ENCODE data around the gene SP5.
"Not testable (repeated sequence)": the region's sequence is repeated elsewhere in the genome, so short reads cannot be mapped to it uniquely, and the experiment has no call there.

SP5 gene

DNA sequence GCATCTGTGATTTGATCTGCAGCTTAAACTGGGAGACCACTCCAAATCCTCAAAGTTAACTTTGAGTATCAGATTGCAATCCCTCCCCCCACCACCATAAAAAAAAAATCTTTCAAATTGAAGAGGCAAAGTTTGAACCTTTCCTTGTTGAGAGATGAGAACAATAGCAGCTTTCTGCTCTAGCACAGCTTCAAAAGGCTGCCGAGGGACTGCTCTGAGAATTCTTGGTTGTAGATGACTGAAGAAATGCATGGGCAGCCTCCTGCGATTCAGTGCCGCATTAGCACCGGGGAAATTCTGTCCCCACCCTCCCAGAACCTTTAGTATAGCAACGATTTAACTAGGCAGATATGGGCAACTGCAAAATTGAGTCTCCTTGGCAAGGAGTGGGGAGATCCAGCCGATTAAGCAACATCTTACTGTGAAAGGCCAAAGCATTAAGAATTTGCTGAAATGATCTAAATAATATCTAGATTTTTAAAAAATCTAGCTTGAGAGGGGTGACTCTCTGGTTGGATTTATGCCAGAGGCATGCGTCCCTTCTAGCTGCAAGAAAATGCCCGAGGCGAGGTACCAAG is 3.9 kb upstream of the SP5 start:
- DNase-seq (ENCODE audit: low read depth), result no peak

DNA sequence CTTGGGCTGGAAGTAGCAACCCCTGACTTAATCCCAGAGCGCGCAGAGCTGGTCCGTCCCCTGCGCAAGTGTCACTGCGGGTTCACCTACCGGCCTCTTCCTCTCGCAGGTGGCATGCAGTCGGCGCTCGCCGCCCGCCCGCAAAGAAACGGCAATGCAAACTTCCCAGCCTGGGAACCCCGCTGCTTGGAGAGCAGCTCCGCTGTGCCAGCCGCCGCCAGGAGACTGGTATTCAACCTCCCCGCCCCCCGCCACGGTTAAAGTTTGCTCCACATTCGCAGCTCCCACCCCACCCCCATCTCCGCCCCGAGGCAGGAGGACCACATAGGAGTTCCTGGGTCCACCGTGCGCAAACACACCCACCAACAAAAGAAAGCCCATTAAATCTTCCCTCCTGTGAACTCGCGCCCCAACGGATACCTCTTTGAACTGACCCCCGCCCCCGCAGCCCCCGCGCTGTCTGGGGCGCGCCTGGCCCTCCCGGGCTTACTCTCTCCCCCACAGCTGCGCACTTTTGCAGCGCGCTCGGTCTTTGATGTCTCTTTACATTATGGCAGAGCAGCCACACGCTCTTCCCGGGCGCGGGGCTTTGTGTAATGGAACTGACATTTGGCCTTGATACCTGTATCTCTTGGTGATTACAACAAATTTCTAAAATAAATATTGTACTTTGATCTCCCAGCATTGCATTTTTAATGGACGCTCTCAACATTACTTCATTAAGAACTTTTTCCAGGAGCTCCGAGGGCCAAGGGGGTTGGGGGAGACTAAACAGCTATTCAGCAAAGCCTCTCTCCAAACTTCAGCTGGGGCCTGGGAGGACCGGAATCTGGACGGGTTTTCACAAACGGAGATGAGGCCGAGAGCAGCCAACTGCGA is 3.1 kb upstream of the SP5 start:
- DNase-seq (ENCODE audit: low read depth), result no peak

DNA sequence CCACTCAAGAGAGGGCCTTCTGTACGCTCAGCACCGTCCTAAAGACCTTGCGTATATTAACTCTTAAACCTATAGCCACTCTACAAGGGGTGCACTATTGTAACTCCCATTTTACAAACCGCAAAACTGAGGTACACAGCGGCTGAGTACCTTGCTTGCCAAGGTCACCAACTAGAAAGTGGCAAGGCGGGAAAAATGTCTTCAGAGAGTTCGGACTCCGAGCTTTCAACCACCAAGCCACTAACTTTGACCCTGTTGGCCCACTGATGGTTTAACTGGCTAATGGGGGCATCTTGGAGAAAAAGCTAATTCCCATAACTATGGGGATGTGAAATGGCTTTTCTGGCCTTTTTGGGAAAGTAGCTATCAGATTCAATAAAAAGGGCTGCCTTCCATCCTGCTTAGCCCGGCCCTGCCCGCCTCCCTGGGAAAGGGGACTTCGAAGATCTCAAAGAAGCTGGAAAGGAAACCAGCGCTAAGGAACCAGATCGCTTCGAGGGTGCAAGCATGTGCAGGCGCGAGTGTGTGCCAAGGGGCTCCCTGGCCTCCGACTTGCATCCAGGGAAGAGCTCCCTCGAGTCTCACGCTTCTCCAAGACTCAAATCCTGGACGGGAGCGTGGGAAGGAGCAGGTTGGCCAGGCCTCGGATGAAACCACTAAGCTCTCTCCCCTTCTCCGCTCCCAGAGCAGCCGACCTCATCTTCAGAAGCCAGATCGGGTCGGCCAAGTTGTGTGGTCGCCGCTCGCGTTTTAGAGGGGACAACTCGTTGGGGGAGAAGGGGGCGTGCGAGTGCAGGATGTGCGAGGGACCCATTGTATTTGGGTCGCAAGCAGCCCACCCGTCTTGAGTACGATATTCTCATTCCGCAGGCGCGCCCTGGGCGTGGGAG is 2.2 kb upstream of the SP5 start:
- no peak for DNase-seq (ENCODE audit: low read depth)

DNA sequence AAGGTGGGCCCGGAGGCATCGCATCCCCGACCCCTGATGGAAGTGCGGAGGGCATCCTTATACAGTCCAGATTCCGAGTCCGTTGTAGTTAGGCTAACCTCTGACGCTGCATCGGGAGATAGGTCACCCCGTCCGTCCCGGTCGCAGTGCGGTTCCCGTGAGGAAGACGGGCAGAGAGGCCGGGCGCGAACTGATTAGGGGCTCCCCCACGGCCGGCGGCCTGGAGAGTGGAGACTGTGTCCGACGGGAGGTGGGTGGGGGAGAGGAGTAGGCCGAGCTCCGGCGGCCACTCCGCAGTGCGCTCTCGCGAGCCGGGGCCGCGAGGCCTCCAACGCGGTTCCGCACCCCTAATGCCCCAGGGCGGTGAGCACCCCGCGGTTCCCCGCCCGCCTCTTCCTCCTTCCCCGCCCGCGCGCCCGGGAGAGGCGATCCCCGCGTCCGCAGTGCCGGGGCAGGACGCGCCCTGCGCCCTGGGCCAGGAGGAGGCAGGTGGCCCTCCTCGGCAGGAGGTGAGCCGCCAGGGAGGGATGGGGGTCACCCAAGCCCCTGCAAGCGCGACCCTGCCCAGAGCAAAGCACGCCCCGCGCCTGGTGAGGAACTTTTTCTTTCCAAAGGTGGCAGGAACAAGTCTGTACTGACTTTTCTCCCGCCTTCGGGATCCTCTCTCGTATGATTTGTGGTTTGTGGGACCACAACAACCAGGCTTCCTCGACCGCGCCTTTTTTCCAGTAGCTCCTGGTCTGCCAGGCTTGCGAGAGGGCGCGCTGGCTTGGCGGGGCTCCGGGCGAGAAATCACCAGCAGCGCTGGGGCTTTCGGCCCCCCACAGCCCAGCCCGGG is 1.4 kb upstream of the SP5 start:
- DNase-seq (ENCODE audit: low read depth), result no peak

DNA sequence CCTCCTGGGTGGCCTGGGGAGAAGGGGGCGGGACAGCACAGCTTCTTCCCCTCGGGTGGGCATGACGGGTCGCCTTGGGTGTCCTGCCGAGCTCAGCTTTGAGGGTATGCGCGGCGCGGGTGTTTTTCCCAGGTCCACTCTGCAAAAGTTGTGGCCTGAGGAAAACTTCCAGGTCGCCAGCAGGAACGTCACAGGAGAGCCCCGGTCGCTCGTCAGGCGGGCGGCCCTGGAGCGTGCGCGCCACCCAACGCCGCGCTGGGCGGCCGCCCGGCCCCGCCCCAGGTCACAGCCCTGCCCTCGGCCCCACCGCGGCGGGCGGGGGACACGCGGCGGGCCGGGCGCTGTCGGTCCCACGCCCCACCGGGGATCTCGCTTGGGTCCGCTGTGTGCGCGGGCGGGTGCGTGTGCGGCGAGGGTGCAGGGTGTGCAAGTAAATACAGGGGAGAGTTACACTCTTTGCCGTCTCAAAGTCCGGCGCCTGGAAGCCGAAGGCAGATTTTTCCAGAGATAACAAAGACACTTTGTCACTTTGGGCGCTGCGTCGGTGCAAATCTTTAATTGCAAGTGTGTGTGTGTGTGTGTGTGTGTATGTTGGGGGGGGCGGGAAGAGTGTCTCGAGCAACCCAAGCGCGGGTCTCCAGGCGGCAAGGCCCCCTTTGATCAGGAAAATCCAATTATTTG is 616 bp upstream of the SP5 start:
- no peak for DNase-seq (ENCODE audit: low read depth)

DNA sequence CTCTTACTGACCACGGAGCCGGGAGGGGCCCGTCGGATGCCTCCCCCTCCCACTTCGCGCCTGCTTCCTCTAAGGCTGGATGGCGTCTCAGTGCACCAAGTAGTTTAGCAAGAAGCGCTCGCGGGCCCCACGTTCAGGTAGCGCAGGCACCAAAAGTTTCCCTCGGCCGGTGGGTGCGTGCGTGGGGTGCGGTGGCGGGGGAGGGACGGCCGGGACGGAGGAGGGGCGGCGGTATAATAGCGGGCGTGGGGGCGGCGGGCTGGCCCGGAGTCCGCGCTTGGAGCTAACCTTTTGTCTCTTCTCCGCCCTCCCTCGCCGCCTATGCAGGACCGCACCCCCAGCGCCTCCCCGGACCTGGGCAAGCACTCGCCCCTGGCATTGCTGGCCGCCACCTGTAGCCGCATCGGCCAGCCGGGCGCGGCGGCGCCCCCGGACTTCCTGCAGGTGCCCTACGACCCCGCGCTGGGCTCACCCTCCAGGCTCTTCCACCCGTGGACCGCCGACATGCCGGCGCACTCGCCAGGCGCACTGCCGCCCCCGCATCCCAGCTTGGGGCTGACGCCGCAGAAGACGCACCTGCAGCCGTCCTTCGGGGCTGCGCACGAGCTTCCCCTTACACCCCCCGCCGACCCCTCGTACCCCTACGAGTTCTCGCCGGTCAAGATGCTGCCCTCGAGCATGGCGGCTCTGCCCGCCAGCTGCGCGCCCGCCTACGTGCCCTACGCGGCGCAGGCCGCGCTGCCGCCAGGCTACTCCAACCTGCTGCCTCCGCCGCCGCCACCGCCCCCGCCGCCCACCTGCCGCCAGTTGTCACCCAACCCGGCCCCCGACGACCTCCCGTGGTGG is 1.0 kb downstream of the SP5 start:
- no peak for DNase-seq (ENCODE audit: low read depth)

DNA sequence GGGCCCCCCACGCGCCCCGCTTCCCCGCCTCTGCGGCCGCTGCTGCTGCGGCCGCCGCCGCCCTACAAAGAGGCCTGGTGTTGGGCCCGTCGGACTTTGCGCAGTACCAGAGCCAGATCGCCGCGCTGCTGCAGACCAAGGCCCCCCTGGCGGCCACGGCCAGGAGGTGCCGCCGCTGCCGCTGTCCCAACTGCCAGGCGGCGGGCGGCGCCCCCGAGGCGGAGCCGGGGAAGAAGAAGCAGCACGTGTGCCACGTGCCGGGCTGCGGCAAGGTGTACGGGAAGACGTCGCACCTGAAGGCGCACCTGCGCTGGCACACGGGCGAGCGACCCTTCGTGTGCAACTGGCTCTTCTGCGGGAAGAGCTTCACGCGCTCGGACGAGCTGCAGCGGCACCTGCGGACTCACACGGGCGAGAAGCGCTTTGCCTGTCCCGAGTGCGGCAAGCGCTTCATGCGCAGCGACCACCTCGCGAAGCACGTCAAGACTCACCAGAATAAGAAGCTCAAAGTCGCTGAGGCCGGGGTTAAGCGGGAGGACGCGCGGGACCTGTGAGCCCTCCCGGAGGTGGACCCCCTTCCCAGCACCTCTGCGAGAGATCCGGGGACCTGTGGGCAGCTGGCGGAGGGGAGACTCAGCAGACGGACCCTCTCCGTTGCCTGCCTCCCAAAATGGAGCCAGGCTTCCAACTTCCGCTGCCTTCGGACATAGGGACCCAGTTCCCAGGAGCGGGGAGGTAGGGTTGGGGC is 1.9 kb downstream of the SP5 start:
- DNase-seq (ENCODE audit: low read depth), result no peak

DNA sequence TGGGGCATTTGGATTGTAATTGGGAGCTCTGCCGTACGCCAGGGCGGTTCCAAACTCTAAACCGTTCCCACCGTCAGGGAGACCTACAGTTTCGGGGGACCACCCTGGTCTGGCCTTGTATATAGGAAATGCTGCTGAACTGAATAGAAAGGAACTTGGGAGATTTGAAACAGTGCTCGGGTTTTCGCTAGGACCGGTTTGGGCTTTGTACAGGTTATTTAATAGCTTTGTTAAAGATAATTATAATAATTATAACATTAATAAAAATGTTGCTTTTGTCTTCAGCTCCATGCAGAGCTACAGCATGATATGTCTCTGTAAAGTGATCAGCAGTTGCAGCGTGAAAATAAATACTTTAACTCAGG is 2.4 kb downstream of the SP5 start:
- no peak for DNase-seq (ENCODE audit: low read depth)

DNA sequence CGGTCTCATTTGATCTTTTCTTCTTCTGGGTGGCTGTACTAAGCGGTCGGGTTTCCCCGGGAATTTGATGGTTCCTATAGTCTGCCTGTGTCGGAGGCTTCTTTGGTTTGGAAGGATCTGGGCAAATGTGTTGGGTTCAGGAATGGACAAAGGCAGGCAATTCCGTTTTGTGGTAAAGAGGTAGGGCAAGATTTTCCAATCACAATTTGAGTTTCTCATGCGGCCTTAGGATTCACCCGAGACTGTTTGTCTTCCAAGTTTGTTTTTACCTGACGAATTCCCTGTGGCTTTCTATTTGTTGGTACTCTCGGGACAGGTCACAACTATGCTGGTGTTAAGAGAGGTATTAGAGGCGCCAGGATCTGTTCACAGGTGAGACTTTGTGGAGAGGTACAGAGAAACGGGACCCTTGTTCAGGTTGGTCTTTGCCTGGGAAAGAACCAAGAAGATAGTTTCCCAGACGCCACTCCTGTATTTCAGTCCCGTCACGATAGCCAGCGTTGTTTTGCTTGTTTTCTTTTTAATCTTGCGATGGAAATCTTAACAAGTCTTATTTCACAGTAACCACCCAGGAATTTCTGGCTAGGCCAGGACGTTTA is 3.0 kb downstream of the SP5 start:
- DNase-seq (ENCODE audit: low read depth), result no peak

DNA sequence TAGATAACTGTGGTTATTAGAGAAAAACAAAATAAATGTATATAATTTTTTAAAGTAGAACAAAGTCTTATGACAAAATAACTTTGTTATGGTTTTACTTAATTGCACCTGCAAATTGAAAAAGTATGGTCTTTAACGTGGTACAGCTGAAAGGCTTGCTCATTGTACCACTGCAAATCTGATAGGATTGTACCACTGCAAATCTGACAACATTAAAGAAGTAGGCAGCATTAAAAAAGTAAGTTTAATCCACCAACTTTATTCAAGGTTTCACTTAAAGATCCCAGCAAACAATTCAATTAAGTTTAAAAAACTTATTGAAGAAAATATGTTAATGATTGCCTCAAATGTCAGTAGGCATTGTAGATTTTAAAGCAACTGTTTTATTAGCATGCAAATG is 4.7 kb downstream of the SP5 start:
- no peak for DNase-seq (ENCODE audit: low read depth)

DNA sequence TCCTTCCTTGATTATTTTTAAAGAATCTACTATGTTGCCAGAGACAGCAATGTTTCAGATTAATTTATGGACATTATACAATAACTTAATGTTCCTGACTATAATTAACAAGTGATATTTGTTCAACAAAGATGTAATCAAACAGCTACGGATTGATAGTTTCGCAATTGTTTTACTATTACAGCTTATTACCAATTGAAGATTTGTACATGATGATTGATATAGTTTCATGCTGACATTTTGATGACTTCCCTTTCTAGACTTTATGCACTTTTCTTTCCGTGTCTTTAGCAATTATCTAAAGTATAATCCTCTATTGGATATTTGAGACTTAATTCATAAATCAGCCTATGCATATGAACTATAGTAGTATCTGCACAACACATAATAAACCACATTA is 6.5 kb downstream of the SP5 start:
- DNase-seq (ENCODE audit: low read depth), result no peak

DNA sequence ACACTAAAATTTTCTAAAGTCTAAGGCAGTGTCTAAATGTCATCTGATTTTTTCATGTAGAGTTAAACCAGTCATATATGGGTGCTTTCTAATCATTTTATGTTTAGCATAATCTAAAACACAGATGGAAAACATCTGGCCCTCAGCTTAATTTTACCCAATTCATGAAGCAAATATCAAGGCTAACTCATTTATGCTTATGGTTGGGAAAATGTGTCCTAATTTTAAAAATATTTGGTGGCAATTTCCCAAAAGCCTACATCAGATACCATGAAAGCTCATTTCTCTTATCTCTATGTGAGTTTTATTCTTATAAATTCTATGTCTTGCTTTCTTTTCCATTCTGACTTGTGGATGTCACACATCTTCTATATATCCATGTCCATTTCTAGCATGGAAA is 7.2 kb downstream of the SP5 start:
- DNase-seq (ENCODE audit: low read depth), result no peak

DNA sequence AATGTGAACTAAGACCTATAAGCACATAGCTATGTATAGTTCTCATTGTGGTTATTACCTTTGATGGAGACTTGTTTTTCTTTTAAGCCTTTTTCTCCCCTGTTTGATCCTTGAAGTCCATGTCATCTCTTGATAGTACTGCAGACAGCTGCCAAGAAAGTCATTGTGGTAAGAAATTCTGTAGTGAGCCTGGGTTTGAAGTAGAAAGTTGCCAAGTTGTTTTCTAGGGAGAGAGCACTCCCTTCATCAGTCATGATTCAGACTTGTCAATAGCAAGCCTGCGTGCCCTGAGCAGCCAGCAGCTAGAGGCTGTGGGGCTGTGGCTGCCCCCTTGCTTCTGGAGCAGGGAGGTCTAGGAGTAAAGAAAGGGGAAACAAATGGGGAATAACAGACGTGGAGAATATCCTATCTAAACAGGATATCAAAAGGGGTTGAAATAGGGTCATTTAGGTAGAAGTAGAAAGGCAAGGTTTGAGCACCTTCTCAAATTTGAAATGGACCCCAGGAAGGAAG is 8.4 kb downstream of the SP5 start:
- no peak for DNase-seq (ENCODE audit: low read depth)

DNA sequence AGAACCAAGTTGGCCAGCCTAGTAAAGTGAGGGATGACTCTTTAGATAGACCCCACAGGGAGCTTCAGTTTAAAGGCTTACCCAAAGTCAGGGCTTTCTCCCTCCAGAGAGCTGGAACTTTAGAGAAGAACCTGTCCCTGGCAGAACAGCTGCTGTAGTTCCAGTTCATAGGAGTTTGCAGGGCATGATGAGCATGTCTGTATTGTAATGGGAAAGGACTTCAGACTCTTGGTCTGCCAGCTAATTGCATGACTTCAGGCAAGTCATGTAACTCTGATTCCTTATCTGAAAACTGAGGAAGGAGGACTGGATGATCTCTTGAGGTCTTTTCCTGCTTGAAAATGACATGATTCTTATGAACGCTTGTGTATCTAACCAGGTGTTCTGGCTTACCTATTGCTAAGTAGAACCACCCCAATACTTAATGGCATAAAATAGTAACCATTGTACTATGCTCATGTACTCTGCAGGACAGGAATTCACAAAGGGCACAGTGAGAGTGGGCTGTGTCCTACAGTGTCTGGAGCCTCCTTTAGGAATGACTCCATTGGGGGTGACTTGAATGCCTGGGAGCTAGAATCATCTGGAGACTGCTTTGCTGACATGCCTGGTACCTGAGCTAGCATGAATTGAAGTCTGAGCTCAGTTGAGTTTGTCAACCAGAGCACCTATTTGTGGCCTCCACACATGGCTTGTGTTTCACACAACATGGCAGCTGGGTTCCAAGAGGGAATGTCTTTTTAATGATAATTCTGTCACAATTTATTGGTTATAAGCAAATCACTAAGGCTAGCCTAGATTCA is 18.9 kb downstream of the SP5 start:
- DNase-seq (ENCODE audit: low read depth), result no peak

DNA sequence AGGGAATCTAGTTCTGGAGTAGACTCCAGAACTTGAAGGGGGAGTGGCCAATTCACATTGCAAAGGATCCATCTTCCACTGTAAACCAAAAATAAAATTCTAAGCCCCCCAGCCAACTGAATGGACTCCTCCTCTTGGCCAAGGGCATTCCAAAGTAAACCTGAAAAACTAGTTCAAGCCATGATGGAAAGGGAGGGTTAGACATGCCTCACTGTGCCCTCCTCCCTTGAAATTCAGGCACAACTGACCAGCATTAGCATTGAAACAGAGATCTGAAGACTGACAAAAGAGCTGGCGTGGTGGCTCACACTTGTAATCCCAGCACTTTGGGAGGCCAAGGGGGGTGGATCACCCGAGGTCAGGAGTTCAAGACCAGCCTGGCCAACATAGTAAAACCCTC is 19.5 kb downstream of the SP5 start:
- DNase-seq (ENCODE audit: low read depth), result not testable (repeated sequence)

DNA sequence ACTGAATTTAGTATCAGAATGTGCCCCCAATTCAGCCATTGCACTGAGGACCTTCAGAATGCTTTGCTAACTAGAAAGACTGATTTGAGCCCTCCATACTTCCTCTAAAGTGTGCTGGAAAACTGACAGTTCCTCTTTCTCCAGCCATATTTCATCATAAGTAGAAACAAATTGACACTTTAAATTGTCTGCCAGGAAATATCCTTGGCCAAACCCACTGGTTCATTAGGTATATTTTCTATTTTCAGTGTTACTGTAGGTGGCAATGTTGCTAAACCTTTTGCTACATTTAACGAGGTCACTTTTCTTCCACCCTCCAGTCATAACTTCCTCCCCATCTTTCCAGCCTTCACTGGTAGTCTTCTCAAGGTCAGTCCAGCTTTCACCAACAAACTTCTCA is 21.5 kb downstream of the SP5 start:
- no peak for DNase-seq (ENCODE audit: low read depth)

DNA sequence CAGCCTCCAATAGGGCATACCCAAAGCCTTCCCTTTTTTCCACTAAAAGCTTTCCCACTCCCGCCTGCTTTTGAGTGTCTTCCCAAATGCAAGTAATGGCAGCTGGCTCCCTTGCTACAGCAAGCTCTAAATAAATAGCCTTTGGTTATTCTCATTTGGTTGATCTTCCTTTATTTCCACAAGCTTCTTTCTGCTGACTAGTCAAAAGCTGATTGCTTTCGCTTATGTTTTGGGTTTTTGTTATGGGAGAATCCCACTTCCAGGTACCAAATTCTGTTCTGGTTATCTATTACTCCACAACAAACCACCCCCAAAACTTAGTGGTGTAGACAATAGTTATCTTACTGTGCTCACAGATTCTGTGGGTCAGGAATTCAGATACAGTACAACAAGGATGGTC is 22.3 kb downstream of the SP5 start:
- no peak for DNase-seq (ENCODE audit: low read depth)

DNA sequence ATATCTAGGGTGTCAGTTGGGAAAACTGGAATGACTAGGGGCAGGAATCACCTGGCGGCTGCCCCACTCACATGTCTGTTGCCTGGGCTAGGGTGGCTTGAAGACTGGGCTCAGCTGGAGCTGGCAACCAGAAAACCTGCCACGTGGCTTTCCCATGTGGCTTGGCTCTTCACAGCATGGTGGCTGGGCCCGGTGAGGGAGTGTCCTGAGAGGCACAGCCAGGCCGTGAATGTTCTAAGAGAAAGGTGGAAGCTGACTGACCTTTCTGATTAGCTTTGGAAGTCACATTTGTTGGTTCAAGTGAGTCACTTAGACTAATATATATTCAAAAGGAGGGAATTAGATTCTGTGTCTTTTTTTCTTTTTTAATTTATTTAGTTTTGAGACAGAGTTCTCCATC is 22.7 kb downstream of the SP5 start:
- DNase-seq (ENCODE audit: low read depth), result no peak
